ENCODE results near the gene PSTPIP1. TPM values are rescaled to one million over a fixed set of nuclear protein-coding genes. Genes with fewer than 3 reads are reported as not detected.
A peak's percentile ranks its signal among the peaks of the same experiment; 100 is the strongest.

Gene PSTPIP1
- polyA plus RNA-seq, 1 donor (not counting 4 experiments of a cell fraction or from before 2014, with no cell fraction given): 9.6 TPM

DNA sequence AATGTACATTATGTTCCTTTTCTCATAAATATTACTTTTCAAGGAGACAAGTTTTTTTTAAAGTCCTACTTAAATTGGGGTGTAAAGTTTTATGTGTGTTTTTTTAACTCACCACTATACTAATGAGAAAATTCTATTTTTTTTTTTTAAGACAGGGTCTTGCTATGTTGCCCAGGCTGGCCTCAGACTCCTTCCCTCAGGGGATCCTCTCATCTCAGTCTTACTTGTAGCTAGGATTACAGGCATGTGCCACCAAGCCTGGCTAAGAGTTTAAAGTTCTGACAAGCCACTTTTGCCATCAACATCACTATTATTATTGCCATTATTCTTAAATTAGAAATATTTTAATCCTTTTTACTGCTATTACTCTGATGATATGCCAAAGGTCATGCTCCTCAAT, 68.3 kb downstream of the PSTPIP1 start:
- H3K27me3 ChIP-seq (ENCODE audit: control insufficient read depth, extremely low read depth, insufficient read depth, low read length): no peaks in the 10 kb centered on the region
- H3K9ac ChIP-seq (ENCODE audit: control insufficient read depth, extremely low read depth, insufficient read depth, low read length): no peak overlapping the region
- H3K9me3 ChIP-seq (ENCODE audit: control insufficient read depth, low read depth, low read length): no peaks in the 10 kb centered on the region
- no peaks in the 10 kb centered on the region for H3K36me3 ChIP-seq (ENCODE audit: control insufficient read depth in 2 of 2, extremely low read depth in 1 of 2, insufficient read depth in 2 of 2, low read length in 2 of 2)
- no peak overlapping the region for H3K4me3 ChIP-seq (ENCODE audit: control insufficient read depth in 2 of 3, extremely low read depth in 1 of 3, insufficient read depth in 2 of 3, low read depth in 1 of 3, low read length in 3 of 3)
- dilution Hi-C loops (cut with MboI; ENCODE audit: extremely low pct_ligation_motif_present, low sequenced_read_pairs): no loop called here
- no peak overlapping the region for H3K4me2 ChIP-seq (ENCODE audit: control insufficient read depth, extremely low read depth, insufficient read depth, low read depth, low read length)
- no peak for FAIRE-seq
- no peak overlapping the region for H3K27ac ChIP-seq (ENCODE audit: control insufficient read depth, insufficient read depth, low read length)
- H3K4me1 ChIP-seq (ENCODE audit: control insufficient read depth, extremely low read depth, insufficient read depth, low read length): peaks cover 35% of the 10 kb centered on the region
- H3K9me1 ChIP-seq (ENCODE audit: control insufficient read depth, extremely low read depth, insufficient read depth, low read length): peaks cover 2% of the 10 kb centered on the region
- no peak for TF ChIP-seq EZH2 (IDR thresholded peaks at IDR 0.05; ENCODE audit: low read length)
- no peaks in the 10 kb centered on the region for H4K20me1 ChIP-seq (ENCODE audit: control insufficient read depth, extremely low read depth, insufficient read depth, low read length)
- H3K79me2 ChIP-seq (ENCODE audit: control insufficient read depth, insufficient read depth, low read length): peaks cover 26% of the 10 kb centered on the region
- H2AFZ ChIP-seq (ENCODE audit: control insufficient read depth, low read length): no peak overlapping the region
- DNase-seq (ENCODE audit: low read depth, low spot score): no peak

DNA sequence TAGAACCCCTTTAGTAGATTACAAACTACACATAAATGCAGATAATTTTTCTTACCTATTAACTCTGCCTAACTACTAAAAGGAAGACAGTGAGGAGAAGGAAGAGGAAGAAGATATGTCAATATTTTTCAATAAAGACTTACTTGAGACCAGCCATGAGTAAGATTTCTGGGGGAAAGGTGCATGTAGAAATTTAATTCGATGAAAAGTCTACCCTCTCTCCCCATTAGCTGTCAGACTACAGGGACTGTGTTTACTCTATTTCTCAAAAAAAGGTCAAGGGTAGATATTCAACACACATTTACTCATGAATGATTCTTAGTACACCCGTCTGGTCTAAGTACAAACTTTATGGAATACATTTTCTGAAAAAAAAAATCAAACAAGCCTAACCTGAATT, 69.1 kb downstream of the PSTPIP1 start:
- FAIRE-seq: no peak
- H3K4me2 ChIP-seq (ENCODE audit: control insufficient read depth, extremely low read depth, insufficient read depth, low read depth, low read length): peak overlapping the region; percentile 52
- DNase-seq (ENCODE audit: low read depth, low spot score): no peak
- H3K9ac ChIP-seq (ENCODE audit: control insufficient read depth, extremely low read depth, insufficient read depth, low read length): no peak overlapping the region
- TF ChIP-seq, protein P1, sequence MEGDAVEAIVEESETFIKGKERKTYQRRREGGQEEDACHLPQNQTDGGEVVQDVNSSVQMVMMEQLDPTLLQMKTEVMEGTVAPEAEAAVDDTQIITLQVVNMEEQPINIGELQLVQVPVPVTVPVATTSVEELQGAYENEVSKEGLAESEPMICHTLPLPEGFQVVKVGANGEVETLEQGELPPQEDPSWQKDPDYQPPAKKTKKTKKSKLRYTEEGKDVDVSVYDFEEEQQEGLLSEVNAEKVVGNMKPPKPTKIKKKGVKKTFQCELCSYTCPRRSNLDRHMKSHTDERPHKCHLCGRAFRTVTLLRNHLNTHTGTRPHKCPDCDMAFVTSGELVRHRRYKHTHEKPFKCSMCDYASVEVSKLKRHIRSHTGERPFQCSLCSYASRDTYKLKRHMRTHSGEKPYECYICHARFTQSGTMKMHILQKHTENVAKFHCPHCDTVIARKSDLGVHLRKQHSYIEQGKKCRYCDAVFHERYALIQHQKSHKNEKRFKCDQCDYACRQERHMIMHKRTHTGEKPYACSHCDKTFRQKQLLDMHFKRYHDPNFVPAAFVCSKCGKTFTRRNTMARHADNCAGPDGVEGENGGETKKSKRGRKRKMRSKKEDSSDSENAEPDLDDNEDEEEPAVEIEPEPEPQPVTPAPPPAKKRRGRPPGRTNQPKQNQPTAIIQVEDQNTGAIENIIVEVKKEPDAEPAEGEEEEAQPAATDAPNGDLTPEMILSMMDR (optimal IDR thresholded peaks at IDR 0.05 in 1 of 3, IDR thresholded peaks at IDR 0.05 in 1 of 3, conservative IDR thresholded peaks at IDR 0.05 in 1 of 3; ENCODE audit: extremely low read depth in 1 of 3, insufficient read depth in 2 of 3, low read length in 3 of 3): no peak
- no peak for TF ChIP-seq EZH2 (IDR thresholded peaks at IDR 0.05; ENCODE audit: low read length)
- dilution Hi-C loops (cut with MboI; ENCODE audit: extremely low pct_ligation_motif_present, low sequenced_read_pairs): no loop called here
- H3K9me1 ChIP-seq (ENCODE audit: control insufficient read depth, extremely low read depth, insufficient read depth, low read length): peaks cover 2% of the 10 kb centered on the region
- H2AFZ ChIP-seq (ENCODE audit: control insufficient read depth, low read length): no peak overlapping the region
- no peaks in the 10 kb centered on the region for H3K36me3 ChIP-seq (ENCODE audit: control insufficient read depth in 2 of 2, extremely low read depth in 1 of 2, insufficient read depth in 2 of 2, low read length in 2 of 2)
- H3K9me3 ChIP-seq (ENCODE audit: control insufficient read depth, low read depth, low read length): no peaks in the 10 kb centered on the region
- peaks cover 35% of the 10 kb centered on the region for H3K4me1 ChIP-seq (ENCODE audit: control insufficient read depth, extremely low read depth, insufficient read depth, low read length)
- no peak overlapping the region for H3K4me3 ChIP-seq (ENCODE audit: control insufficient read depth in 2 of 3, extremely low read depth in 1 of 3, insufficient read depth in 2 of 3, low read depth in 1 of 3, low read length in 3 of 3)
- peak overlapping the region; percentile 45 for H3K27ac ChIP-seq (ENCODE audit: control insufficient read depth, insufficient read depth, low read length)
- no peaks in the 10 kb centered on the region for H3K27me3 ChIP-seq (ENCODE audit: control insufficient read depth, extremely low read depth, insufficient read depth, low read length)
- H4K20me1 ChIP-seq (ENCODE audit: control insufficient read depth, extremely low read depth, insufficient read depth, low read length): no peaks in the 10 kb centered on the region
- peaks cover 31% of the 10 kb centered on the region for H3K79me2 ChIP-seq (ENCODE audit: control insufficient read depth, insufficient read depth, low read length)
